Measurements from ENCODE around the gene AKAP8L. TPM values are rescaled to one million over a fixed set of nuclear protein-coding genes. Genes with fewer than 3 reads are reported as not detected.
"Not testable (repeated sequence)": the region's sequence is repeated elsewhere in the genome, so short reads cannot be mapped to it uniquely, and the experiment has no call there.

Gene AKAP8L
- total and polyA plus RNA-seq, 2 donors (not counting 1 experiment from before 2014, with no cell fraction given) = 184 to 211 TPM

GRCh38 chr19:15360015-15360414 is 58.8 kb downstream of the AKAP8L start:
- H3K9me3 Mint-ChIP-seq (ENCODE audit: insufficient read depth); H3K27ac Mint-ChIP-seq; H3K9ac ChIP-seq (ENCODE audit: low read length); H3K4me3 ChIP-seq (ENCODE audit: control extremely low read depth in 1 of 5, extremely low read depth in 1 of 5, insufficient read depth in 1 of 5, low read depth in 2 of 5, low read length in 4 of 5); DNase-seq; intact Hi-C loops (cut with micrococcal nuclease); H3K4me1 ChIP-seq (ENCODE audit: control insufficient read depth in 2 of 2, insufficient read depth in 2 of 2, low read length in 2 of 2); H3K4me2 ChIP-seq (replicated peaks; ENCODE audit: low read depth, low read length, poor library complexity, severe bottlenecking); H3K4me1 Mint-ChIP-seq; POLR2A ChIA-PET; H3K4me3 Mint-ChIP-seq; H2AFZ ChIP-seq (ENCODE audit: insufficient read depth, low read depth, low read length, poor library complexity, severe bottlenecking); H3K27me3 ChIP-seq (replicated peaks in 1 of 4; ENCODE audit: control extremely low read depth in 1 of 4, control insufficient read depth in 3 of 4, insufficient read depth in 4 of 4, low read length in 3 of 4); H3K9me3 ChIP-seq (ENCODE audit: control extremely low read depth in 1 of 3, control insufficient read depth in 2 of 3, insufficient read depth in 1 of 3, low read length in 2 of 3); H3K27me3 Mint-ChIP-seq; H3K27ac ChIP-seq (ENCODE audit: low read length in 2 of 2): not testable (repeated sequence)
- WGBS (ENCODE audit: insufficient coverage) = 60% methylated on average over 1 of the region's 4 CpGs
- CTCF ChIA-PET = interaction anchor here (1.2 to 1.6 kb wide), 2 partner anchors 11 to 81 kb away, joined by 3 read pairs; no protein-coding TSS in a partner anchor
- H3K36me3 ChIP-seq (replicated peaks in 1 of 2; ENCODE audit: control extremely low read depth in 1 of 2, control insufficient read depth in 1 of 2, extremely low read depth in 1 of 2, insufficient read depth in 2 of 2, low read length in 1 of 2) = peaks cover 10 to 63% of the 10 kb centered on the region in 2 experiments
- H4K20me1 ChIP-seq (ENCODE audit: control insufficient read depth, insufficient read depth, low read length, poor library complexity, severe bottlenecking) = peaks cover 12% of the 10 kb centered on the region
- peaks cover 12% of the 10 kb centered on the region for H3K79me2 ChIP-seq (ENCODE audit: control insufficient read depth, insufficient read depth, low read length)
- ATAC-seq (ENCODE audit: low read depth) = peak; percentile 28

- H3K9me3 ChIP-seq (ENCODE audit: control extremely low read depth in 1 of 3, control insufficient read depth in 2 of 3, insufficient read depth in 1 of 3, low read length in 2 of 3) = no peaks in the 10 kb centered on the region
- Mint-ChIP-seq H3K9me3 (ENCODE audit: insufficient read depth) (no peaks in the 10 kb centered on the region), H3K27ac (no peak overlapping the region), H3K4me3 (no peak overlapping the region), H3K4me1 (no peaks in the 10 kb centered on the region), H3K27me3 (no peaks in the 10 kb centered on the region)
- TF ChIP-seq CTCF (IDR thresholded peaks at IDR 0.05) (no peak), EZH2 (IDR thresholded peaks at IDR 0.05; ENCODE audit: borderline replicate concordance, insufficient read depth, low read depth, low read length, poor library complexity, severe bottlenecking) (no peak)
- ATAC-seq (ENCODE audit: low read depth) (no peak), DNase-seq (no peak)
- H3K27me3 ChIP-seq (replicated peaks in 1 of 4; ENCODE audit: control extremely low read depth in 1 of 4, control insufficient read depth in 3 of 4, insufficient read depth in 4 of 4, low read length in 3 of 4) = no peaks in the 10 kb centered on the region
- H3K36me3 ChIP-seq (replicated peaks in 1 of 2; ENCODE audit: control extremely low read depth in 1 of 2, control insufficient read depth in 1 of 2, extremely low read depth in 1 of 2, insufficient read depth in 2 of 2, low read length in 1 of 2) = peaks cover 20 to 69% of the 10 kb centered on the region in 2 experiments
- POLR2A ChIA-PET = interaction anchor here (0.9 kb wide), 1 partner anchor 20 kb away, joined by 3 read pairs; the partner anchor contains the start of gene AKAP8
- H3K4me3 ChIP-seq (ENCODE audit: control extremely low read depth in 1 of 5, extremely low read depth in 1 of 5, insufficient read depth in 1 of 5, low read depth in 2 of 5, low read length in 4 of 5) = no peak overlapping the region
- peaks cover 6% of the 10 kb centered on the region for H4K20me1 ChIP-seq (ENCODE audit: control insufficient read depth, insufficient read depth, low read length, poor library complexity, severe bottlenecking)
- H3K4me1 ChIP-seq (ENCODE audit: control insufficient read depth in 2 of 2, insufficient read depth in 2 of 2, low read length in 2 of 2) = no peaks in the 10 kb centered on the region
- no peak overlapping the region for H3K4me2 ChIP-seq (replicated peaks; ENCODE audit: low read depth, low read length, poor library complexity, severe bottlenecking)
- WGBS (ENCODE audit: insufficient coverage) = 61% methylated on average over 3 of the region's 3 CpGs
- intact Hi-C loops (cut with micrococcal nuclease) = loop anchor here (1.0 kb wide), 1 partner anchor 19 kb away; no protein-coding TSS in a partner anchor
- H3K27ac ChIP-seq (ENCODE audit: low read length in 2 of 2) = no peak overlapping the region
- H3K9ac ChIP-seq (ENCODE audit: low read length) = no peak overlapping the region
- no peak overlapping the region for H2AFZ ChIP-seq (ENCODE audit: insufficient read depth, low read depth, low read length, poor library complexity, severe bottlenecking)
- H3K79me2 ChIP-seq (ENCODE audit: control insufficient read depth, insufficient read depth, low read length) = peaks cover 9% of the 10 kb centered on the region
- CTCF ChIA-PET = interaction anchor here (1.0 to 1.6 kb wide), 2 partner anchors 60 to 80 kb away, joined by 3 read pairs; partner anchors contain the start of gene AKAP8L
Measured at GRCh38 chr19:15358918-15359317, 59.9 kb downstream of the AKAP8L start.
